ENCODE measurements around the gene NRAS.

Gene NRAS

GRCh38 chr1:114703242-114703641 lies 13.3 kb downstream of the NRAS start:
- Histone ChIP-seq H3K27ac (ENCODE audit: insufficient read depth, low read depth, low read length, poor library complexity, severe bottlenecking) (no peak overlapping the region), H3K4me1 (ENCODE audit: control insufficient read depth, insufficient read depth, low read length) (no peaks in the 10 kb centered on the region), H3K27me3 (ENCODE audit: control insufficient read depth, insufficient read depth, low read length, poor library complexity, severe bottlenecking) (peaks cover 8% of the 10 kb centered on the region), H3K4me3 (ENCODE audit: insufficient read depth, low read depth, low read length) (no peak overlapping the region), H3K36me3 (ENCODE audit: control insufficient read depth, insufficient read depth, low read length) (peaks cover 18% of the 10 kb centered on the region), H3K9me3 (ENCODE audit: control insufficient read depth, low read length) (no peaks in the 10 kb centered on the region)
- WGBS, 2 experiments, result 100% methylated on average over 1 of the region's 1 CpG

GRCh38 chr1:114702737-114703136 lies 13.8 kb downstream of the NRAS start:
- peaks cover 8% of the 10 kb centered on the region for H3K27me3 ChIP-seq (ENCODE audit: control insufficient read depth, insufficient read depth, low read length, poor library complexity, severe bottlenecking)
- no peaks in the 10 kb centered on the region for H3K9me3 ChIP-seq (ENCODE audit: control insufficient read depth, low read length)
- no peaks in the 10 kb centered on the region for H3K4me1 ChIP-seq (ENCODE audit: control insufficient read depth, insufficient read depth, low read length)
- H3K36me3 ChIP-seq (ENCODE audit: control insufficient read depth, insufficient read depth, low read length), result peaks cover 13% of the 10 kb centered on the region
- 93% methylated on average over 3 to 4 of the region's 5 CpGs for WGBS, 2 experiments
- no peak overlapping the region for H3K27ac ChIP-seq (ENCODE audit: insufficient read depth, low read depth, low read length, poor library complexity, severe bottlenecking)
- no peak overlapping the region for H3K4me3 ChIP-seq (ENCODE audit: insufficient read depth, low read depth, low read length)

- no peak overlapping the region for H3K4me3 ChIP-seq (ENCODE audit: insufficient read depth, low read depth, low read length)
- WGBS, 2 experiments, result 96 to 100% methylated on average over 1 to 2 of the region's 2 CpGs
- no peak overlapping the region for H3K27ac ChIP-seq (ENCODE audit: insufficient read depth, low read depth, low read length, poor library complexity, severe bottlenecking)
These were observed 14.6 kb downstream of the NRAS start for GRCh38 chr1:114701931-114702330.

GRCh38 chr1:114700036-114700600 lies 16.5 kb downstream of the NRAS start:
- WGBS, 2 experiments, result 87 to 88% methylated on average over 4 of the region's 4 CpGs

More at GRCh38 chr1:114701931-114702330, 14.6 kb downstream of the NRAS start:
- no peaks in the 10 kb centered on the region for H3K9me3 ChIP-seq (ENCODE audit: control insufficient read depth, low read length)
- peaks cover 5% of the 10 kb centered on the region for H3K36me3 ChIP-seq (ENCODE audit: control insufficient read depth, insufficient read depth, low read length)
- H3K27me3 ChIP-seq (ENCODE audit: control insufficient read depth, insufficient read depth, low read length, poor library complexity, severe bottlenecking), result peaks cover 8% of the 10 kb centered on the region
- no peaks in the 10 kb centered on the region for H3K4me1 ChIP-seq (ENCODE audit: control insufficient read depth, insufficient read depth, low read length)

GRCh38 chr1:114696810-114697209 lies 19.8 kb downstream of the NRAS start:
- Histone ChIP-seq H3K4me1 (ENCODE audit: control insufficient read depth, insufficient read depth, low read length) (no peaks in the 10 kb centered on the region), H3K4me3 (ENCODE audit: insufficient read depth, low read depth, low read length) (no peak overlapping the region), H3K27ac (ENCODE audit: insufficient read depth, low read depth, low read length, poor library complexity, severe bottlenecking) (no peak overlapping the region), H3K36me3 (ENCODE audit: control insufficient read depth, insufficient read depth, low read length) (no peaks in the 10 kb centered on the region), H3K9me3 (ENCODE audit: control insufficient read depth, low read length) (no peaks in the 10 kb centered on the region), H3K27me3 (ENCODE audit: control insufficient read depth, insufficient read depth, low read length, poor library complexity, severe bottlenecking) (peaks cover 8% of the 10 kb centered on the region)

More at GRCh38 chr1:114700036-114700600, 16.5 kb downstream of the NRAS start:
- Histone ChIP-seq H3K27me3 (ENCODE audit: control insufficient read depth, insufficient read depth, low read length, poor library complexity, severe bottlenecking) (peaks cover 8% of the 10 kb centered on the region), H3K27ac (ENCODE audit: insufficient read depth, low read depth, low read length, poor library complexity, severe bottlenecking) (no peak overlapping the region), H3K36me3 (ENCODE audit: control insufficient read depth, insufficient read depth, low read length) (no peaks in the 10 kb centered on the region), H3K4me3 (ENCODE audit: insufficient read depth, low read depth, low read length) (no peak overlapping the region), H3K9me3 (ENCODE audit: control insufficient read depth, low read length) (no peaks in the 10 kb centered on the region), H3K4me1 (ENCODE audit: control insufficient read depth, insufficient read depth, low read length) (no peaks in the 10 kb centered on the region)

GRCh38 chr1:114695430-114696058 lies 21.0 kb downstream of the NRAS start, which contains the start of gene AMPD1:
Gene AMPD1, minus strand, starts transcription at chr1:114695546. Its CDS starts 75 bp downstream, at chr1:114695471.
- Histone ChIP-seq H3K4me3 (ENCODE audit: insufficient read depth, low read depth, low read length) (no peak within 1 kb of the TSS), H3K4me1 (ENCODE audit: control insufficient read depth, insufficient read depth, low read length) (no peaks in the 10 kb centered on the region), H3K9me3 (ENCODE audit: control insufficient read depth, low read length) (no peaks in the 10 kb centered on the region), H3K27ac (ENCODE audit: insufficient read depth, low read depth, low read length, poor library complexity, severe bottlenecking) (no peak within 1 kb of the TSS), H3K36me3 (ENCODE audit: control insufficient read depth, insufficient read depth, low read length) (no peaks in the 10 kb centered on the region), H3K27me3 (ENCODE audit: control insufficient read depth, insufficient read depth, low read length, poor library complexity, severe bottlenecking) (peaks cover 8% of the 10 kb centered on the region)
- 90 to 94% methylated on average over 3 to 6 of the region's 6 CpGs for WGBS, 2 experiments

GRCh38 chr1:114694540-114695310 lies 21.8 kb downstream of the NRAS start:
- Histone ChIP-seq H3K36me3 (ENCODE audit: control insufficient read depth, insufficient read depth, low read length) (no peaks in the 10 kb centered on the region), H3K4me1 (ENCODE audit: control insufficient read depth, insufficient read depth, low read length) (no peaks in the 10 kb centered on the region), H3K27ac (ENCODE audit: insufficient read depth, low read depth, low read length, poor library complexity, severe bottlenecking) (no peak overlapping the region), H3K4me3 (ENCODE audit: insufficient read depth, low read depth, low read length) (no peak overlapping the region), H3K27me3 (ENCODE audit: control insufficient read depth, insufficient read depth, low read length, poor library complexity, severe bottlenecking) (peaks cover 3% of the 10 kb centered on the region), H3K9me3 (ENCODE audit: control insufficient read depth, low read length) (no peaks in the 10 kb centered on the region)
- 89 to 95% methylated on average over 7 to 8 of the region's 9 CpGs for WGBS, 2 experiments

- H3K4me3 ChIP-seq (ENCODE audit: insufficient read depth, low read depth, low read length), result no peak overlapping the region
- no peak overlapping the region for H3K27ac ChIP-seq (ENCODE audit: insufficient read depth, low read depth, low read length, poor library complexity, severe bottlenecking)
- H3K27me3 ChIP-seq (ENCODE audit: control insufficient read depth, insufficient read depth, low read length, poor library complexity, severe bottlenecking), result no peaks in the 10 kb centered on the region
- no peaks in the 10 kb centered on the region for H3K4me1 ChIP-seq (ENCODE audit: control insufficient read depth, insufficient read depth, low read length)
- 97 to 100% methylated on average over 3 of the region's 3 CpGs for WGBS, 2 experiments
- no peaks in the 10 kb centered on the region for H3K9me3 ChIP-seq (ENCODE audit: control insufficient read depth, low read length)
- no peaks in the 10 kb centered on the region for H3K36me3 ChIP-seq (ENCODE audit: control insufficient read depth, insufficient read depth, low read length)
These were observed 23.6 kb downstream of the NRAS start for GRCh38 chr1:114692947-114693346.

GRCh38 chr1:114691061-114691460 lies 25.5 kb downstream of the NRAS start:
- Histone ChIP-seq H3K27ac (ENCODE audit: insufficient read depth, low read depth, low read length, poor library complexity, severe bottlenecking) (no peak overlapping the region), H3K9me3 (ENCODE audit: control insufficient read depth, low read length) (no peaks in the 10 kb centered on the region), H3K27me3 (ENCODE audit: control insufficient read depth, insufficient read depth, low read length, poor library complexity, severe bottlenecking) (no peaks in the 10 kb centered on the region), H3K4me3 (ENCODE audit: insufficient read depth, low read depth, low read length) (no peak overlapping the region), H3K4me1 (ENCODE audit: control insufficient read depth, insufficient read depth, low read length) (no peaks in the 10 kb centered on the region), H3K36me3 (ENCODE audit: control insufficient read depth, insufficient read depth, low read length) (no peaks in the 10 kb centered on the region)
- WGBS, 2 experiments, result 78 to 89% methylated on average over 2 of the region's 2 CpGs

GRCh38 chr1:114690148-114690547 lies 26.4 kb downstream of the NRAS start:
- H3K36me3 ChIP-seq (ENCODE audit: control insufficient read depth, insufficient read depth, low read length), result no peaks in the 10 kb centered on the region
- H3K4me1 ChIP-seq (ENCODE audit: control insufficient read depth, insufficient read depth, low read length), result no peaks in the 10 kb centered on the region
- WGBS, 2 experiments, result 80 to 88% methylated on average over 1 of the region's 1 CpG
- H3K4me3 ChIP-seq (ENCODE audit: insufficient read depth, low read depth, low read length), result no peak overlapping the region
- H3K27ac ChIP-seq (ENCODE audit: insufficient read depth, low read depth, low read length, poor library complexity, severe bottlenecking), result no peak overlapping the region
- no peaks in the 10 kb centered on the region for H3K27me3 ChIP-seq (ENCODE audit: control insufficient read depth, insufficient read depth, low read length, poor library complexity, severe bottlenecking)
- H3K9me3 ChIP-seq (ENCODE audit: control insufficient read depth, low read length), result no peaks in the 10 kb centered on the region
